MM.1S (cell line): ENCODE results near the gene SFXN5.

Experiments
- DNase-seq: peaks from one replicate; pipeline ENCODE4 v3.0.0-alpha.2; 2015
- H2AFZ ChIP-seq: fragments of 300-600 bp; sonication (generic); 2 replicates; pipeline ENCODE4 v1.6.0; 2016; ENCODE audit warnings: antibody characterized with exemption, low read length
- H3F3A ChIP-seq: fragments of 300-600 bp; sonication (generic); 2 replicates; pipeline ENCODE4 v1.6.1; 2016; ENCODE audit warnings: mild to moderate bottlenecking, antibody characterized with exemption, low read length, moderate library complexity, mixed read lengths; ENCODE audit not compliant: insufficient read depth
- H3K27ac ChIP-seq: fragments of 300-600 bp; sonication (generic); 2 replicates; pipeline ENCODE4 v1.5.1; 2016; ENCODE audit warnings: mild to moderate bottlenecking, low read length
- H3K27me3 ChIP-seq: fragments of 300-600 bp; sonication (generic); replicated peaks from 2 replicates; pipeline ENCODE4 v1.6.0; 2016; ENCODE audit warnings: low read length; ENCODE audit not compliant: insufficient read depth
- H3K36me3 ChIP-seq: fragments of 300-600 bp; sonication (generic); replicated peaks from 2 replicates; pipeline ENCODE4 v1.6.1; 2016; ENCODE audit warnings: mild to moderate bottlenecking, low read length, mixed read lengths; ENCODE audit not compliant: insufficient read depth
- H3K4me1 ChIP-seq: fragments of 300-600 bp; sonication (generic); 2 replicates; pipeline ENCODE4 v1.6.1; 2016; ENCODE audit warnings: low read length, mixed read lengths
- H3K4me2 ChIP-seq: fragments of 300-600 bp; sonication (generic); 2 replicates; pipeline ENCODE4 v1.6.0; 2016; ENCODE audit warnings: low read depth, low read length
- H3K4me3 ChIP-seq: fragments of 300-600 bp; sonication (generic); 2 replicates; pipeline ENCODE4 v1.5.1; 2016; ENCODE audit warnings: low read length, mixed read lengths
- H3K79me2 ChIP-seq: fragments of 300-600 bp; sonication (generic); 2 replicates; pipeline ENCODE4 v1.6.1; 2016; ENCODE audit warnings: mixed run types, low read length, mixed read lengths
- H3K9ac ChIP-seq: fragments of 300-600 bp; sonication (generic); 2 replicates; pipeline ENCODE4 v1.6.1; 2016; ENCODE audit warnings: low read length, mixed read lengths
- H3K9me2 ChIP-seq: fragments of 300-600 bp; sonication (generic); replicated peaks from 2 replicates; pipeline ENCODE4 v1.6.1; 2016; ENCODE audit warnings: mild to moderate bottlenecking, low read length, mixed read lengths; ENCODE audit not compliant: insufficient read depth
- H3K9me3 ChIP-seq: fragments of 300-600 bp; sonication (generic); replicated peaks from 2 replicates; pipeline ENCODE4 v1.6.1; 2016; ENCODE audit warnings: mild to moderate bottlenecking, low read length, mixed read lengths; ENCODE audit not compliant: insufficient read depth
- H4K20me1 ChIP-seq: fragments of 300-600 bp; sonication (generic); 2 replicates; pipeline ENCODE4 v1.6.1; 2016; ENCODE audit warnings: mild to moderate bottlenecking, low read length, moderate library complexity, mixed read lengths; ENCODE audit not compliant: insufficient read depth
- CTCF ChIP-seq: fragments of 300-600 bp; sonication (generic); IDR thresholded peaks from 2 replicates; pipeline ENCODE4 v1.5.1; 2016; ENCODE audit warnings: antibody characterized with exemption, low read length, mixed read lengths
- EZH2 ChIP-seq: fragments of 300-600 bp; sonication (generic); optimal IDR thresholded peaks from 2 replicates; pipeline ENCODE3; 2017; ENCODE audit warnings: low read depth, mild to moderate bottlenecking, antibody characterized with exemption, low read length, mixed read lengths
- EZH2phosphoT487 ChIP-seq: fragments of 300-600 bp; sonication (generic); IDR thresholded peaks from 2 replicates; pipeline ENCODE4 v1.6.1; 2018; ENCODE audit warnings: antibody characterized with exemption, low read length

The SFXN5 gene

GRCh38 chr2:72992734-72993102 is 78.8 kb downstream of the SFXN5 start:
- H3K9ac ChIP-seq, result no peak overlapping the region
- H3K4me2 ChIP-seq, result no peak overlapping the region
- H3K79me2 ChIP-seq, result no peaks in the 10 kb centered on the region
- TF ChIP-seq EZH2phosphoT487 (no peak), EZH2 (no peak), CTCF (no peak)
- H3K4me3 ChIP-seq, result no peak overlapping the region
- no peak for DNase-seq
- H3K27ac ChIP-seq, result no peak overlapping the region
- H3K4me1 ChIP-seq, result no peaks in the 10 kb centered on the region
- H3K9me2 ChIP-seq, result no peaks in the 10 kb centered on the region
- no peaks in the 10 kb centered on the region for H3F3A ChIP-seq
- no peaks in the 10 kb centered on the region for H3K27me3 ChIP-seq
- no peak overlapping the region for H2AFZ ChIP-seq
- no peaks in the 10 kb centered on the region for H3K36me3 ChIP-seq
- no peaks in the 10 kb centered on the region for H3K9me3 ChIP-seq
- no peaks in the 10 kb centered on the region for H4K20me1 ChIP-seq

- Histone ChIP-seq H3K9me3 (no peaks in the 10 kb centered on the region), H3K27me3 (no peaks in the 10 kb centered on the region), H4K20me1 (no peaks in the 10 kb centered on the region), H3K79me2 (no peaks in the 10 kb centered on the region), H3K4me2 (no peak overlapping the region), H3K9ac (no peak overlapping the region), H3K36me3 (no peaks in the 10 kb centered on the region), H3K27ac (no peak overlapping the region), H3F3A (no peaks in the 10 kb centered on the region), H3K9me2 (no peaks in the 10 kb centered on the region), H2AFZ (no peak overlapping the region), H3K4me3 (no peak overlapping the region), H3K4me1 (no peaks in the 10 kb centered on the region)
- TF ChIP-seq EZH2 (no peak), CTCF (no peak), EZH2phosphoT487 (no peak)
- no peak for DNase-seq
Measured at GRCh38 chr2:72991980-72992733, 79.4 kb downstream of the SFXN5 start.

GRCh38 chr2:72991439-72991725 is 80.1 kb downstream of the SFXN5 start:
- Histone ChIP-seq H3K79me2 (no peaks in the 10 kb centered on the region), H3F3A (no peaks in the 10 kb centered on the region), H2AFZ (no peak overlapping the region), H3K9me3 (no peaks in the 10 kb centered on the region), H3K9me2 (no peaks in the 10 kb centered on the region), H3K4me2 (no peak overlapping the region), H3K27me3 (no peaks in the 10 kb centered on the region), H3K27ac (no peak overlapping the region), H3K9ac (no peak overlapping the region), H3K4me3 (no peak overlapping the region), H3K4me1 (no peaks in the 10 kb centered on the region), H3K36me3 (no peaks in the 10 kb centered on the region), H4K20me1 (no peaks in the 10 kb centered on the region)
- DNase-seq, result no peak
- TF ChIP-seq EZH2 (no peak), EZH2phosphoT487 (no peak), CTCF (no peak)
